AG09319 (cell line): ENCODE results near the gene PGBD5.

Source experiments
- DNase-seq: peaks from one replicate; pipeline ENCODE4 v3.0.0-alpha.2; 2010; ENCODE audit warnings: low read depth; ENCODE audit errors: extremely low read depth
- CTCF ChIP-seq: IDR thresholded peaks from 2 replicates; pipeline ENCODE4 v1.5.1; 2011; ENCODE audit warnings: low read depth, mild to moderate bottlenecking, inconsistent platforms, low read length, moderate library complexity

Gene PGBD5

GRCh38 chr1:230382001-230382491, 44.1 kb downstream of the PGBD5 start:
- no peak for DNase-seq
- TF ChIP-seq CTCF, result no peak

- no peak for DNase-seq
- no peak for TF ChIP-seq CTCF
Measured at GRCh38 chr1:230381585-230381984, 44.5 kb downstream of the PGBD5 start.

- no peak for TF ChIP-seq CTCF
- no peak for DNase-seq
Measured at GRCh38 chr1:230381049-230381467, 45.1 kb downstream of the PGBD5 start.

- no peak for TF ChIP-seq CTCF
- no peak for DNase-seq
Measured at GRCh38 chr1:230379928-230380327, 46.2 kb downstream of the PGBD5 start.

- no peak for TF ChIP-seq CTCF
- no peak for DNase-seq
Measured at GRCh38 chr1:230379462-230379861, 46.7 kb downstream of the PGBD5 start.

- no peak for DNase-seq
- TF ChIP-seq CTCF, result no peak
Measured at GRCh38 chr1:230377851-230378250, 48.3 kb downstream of the PGBD5 start.

- no peak for TF ChIP-seq CTCF
- DNase-seq, result no peak
Measured at GRCh38 chr1:230377324-230377723, 48.8 kb downstream of the PGBD5 start.
